Stomach (tissue), 4 donors: ENCODE measurements around the gene NAB2.

ENCODE experiments used
- EP300 ChIP-seq: sonication (generic); formaldehyde crosslinking; IDR thresholded peaks from one replicate; pipeline ENCODE4 v1.6.1; 2017; ENCODE audit warnings: antibody characterized with exemption
- TF ChIP-seq, protein P1 (sequence below), 7 experiments: fragments of 450-650 bp in 4 of 7; fragments of 200-600 bp in 3 of 7; sonication (generic) in 3 of 7; IDR thresholded peaks; one replicate each; pipeline ENCODE4 v1.5.1; 2016 to 2019; ENCODE audit warnings: antibody characterized with exemption in 7 of 7, control low read depth in 2 of 7, mild to moderate bottlenecking in 1 of 7

DNA sequence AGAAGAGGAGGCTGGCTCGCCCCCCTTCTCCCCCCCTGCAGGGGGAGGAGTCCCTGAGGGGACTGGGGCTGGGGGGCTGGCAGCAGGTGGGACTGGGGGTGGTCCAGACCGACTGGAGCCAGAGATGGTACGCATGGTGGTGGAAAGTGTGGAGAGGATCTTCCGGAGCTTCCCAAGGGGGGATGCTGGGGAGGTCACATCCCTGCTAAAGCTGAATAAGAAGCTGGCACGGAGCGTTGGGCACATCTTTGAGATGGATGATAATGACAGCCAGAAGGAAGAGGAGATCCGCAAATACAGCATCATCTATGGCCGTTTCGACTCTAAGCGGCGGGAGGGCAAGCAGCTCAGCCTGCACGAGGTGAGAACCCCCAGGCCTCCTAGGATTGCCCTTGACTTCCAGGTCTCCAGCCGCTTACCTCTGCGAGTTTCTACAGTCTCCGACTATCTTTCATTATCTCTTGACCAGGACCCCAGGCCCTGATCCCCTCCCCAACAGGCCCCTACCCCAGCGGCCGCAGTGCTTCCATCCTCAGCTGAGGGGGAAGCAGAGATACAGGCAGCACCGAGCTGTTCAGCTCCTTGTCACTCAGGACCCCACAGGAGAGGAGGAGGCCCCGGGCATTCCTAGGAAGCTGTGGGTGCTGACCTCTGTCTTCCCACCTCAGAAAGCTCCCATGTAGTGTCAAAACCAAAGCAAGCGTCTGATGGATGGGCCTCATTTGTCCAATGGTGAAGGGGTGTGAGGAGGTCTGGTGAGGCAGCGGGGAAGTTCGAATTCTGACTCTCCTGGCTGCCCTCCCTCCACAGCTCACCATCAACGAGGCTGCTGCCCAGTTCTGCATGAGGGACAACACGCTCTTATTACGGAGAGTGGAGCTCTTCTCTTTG lies 3.0 kb downstream of the NAB2 start:
- TF ChIP-seq EP300 = no peak
- TF ChIP-seq, protein P1, sequence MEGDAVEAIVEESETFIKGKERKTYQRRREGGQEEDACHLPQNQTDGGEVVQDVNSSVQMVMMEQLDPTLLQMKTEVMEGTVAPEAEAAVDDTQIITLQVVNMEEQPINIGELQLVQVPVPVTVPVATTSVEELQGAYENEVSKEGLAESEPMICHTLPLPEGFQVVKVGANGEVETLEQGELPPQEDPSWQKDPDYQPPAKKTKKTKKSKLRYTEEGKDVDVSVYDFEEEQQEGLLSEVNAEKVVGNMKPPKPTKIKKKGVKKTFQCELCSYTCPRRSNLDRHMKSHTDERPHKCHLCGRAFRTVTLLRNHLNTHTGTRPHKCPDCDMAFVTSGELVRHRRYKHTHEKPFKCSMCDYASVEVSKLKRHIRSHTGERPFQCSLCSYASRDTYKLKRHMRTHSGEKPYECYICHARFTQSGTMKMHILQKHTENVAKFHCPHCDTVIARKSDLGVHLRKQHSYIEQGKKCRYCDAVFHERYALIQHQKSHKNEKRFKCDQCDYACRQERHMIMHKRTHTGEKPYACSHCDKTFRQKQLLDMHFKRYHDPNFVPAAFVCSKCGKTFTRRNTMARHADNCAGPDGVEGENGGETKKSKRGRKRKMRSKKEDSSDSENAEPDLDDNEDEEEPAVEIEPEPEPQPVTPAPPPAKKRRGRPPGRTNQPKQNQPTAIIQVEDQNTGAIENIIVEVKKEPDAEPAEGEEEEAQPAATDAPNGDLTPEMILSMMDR (IDR thresholded peaks at IDR 0.05) = no peak
